ENCODE results near the gene FAIM2.
A peak's percentile ranks its signal among the peaks of the same experiment; 100 is the strongest.

Gene FAIM2

GRCh38 chr12:49903700-49904423 lies at the start of gene FAIM2:
TSS of gene FAIM2 (minus strand) at chr12:49903900. CDS start at chr12:49903792, 108 bp downstream.
- no peak for DNase-seq

GRCh38 chr12:49953151-49953550 lies 49.5 kb upstream of the FAIM2 start:
- DNase-seq = no peak

- no peak for DNase-seq
Measured at GRCh38 chr12:49952391-49953055, 48.8 kb upstream of the FAIM2 start.

- DNase-seq = no peak
Measured at GRCh38 chr12:49951411-49952240, 47.9 kb upstream of the FAIM2 start.

- no peak for DNase-seq
Measured at GRCh38 chr12:49950273-49951251, 46.9 kb upstream of the FAIM2 start, which contains the start of gene AQP2. TSS of gene AQP2 (plus strand) at chr12:49950737. CDS start at chr12:49950831, 94 bp downstream.

GRCh38 chr12:49949866-49950265 lies 46.2 kb upstream of the FAIM2 start:
- no peak for DNase-seq

- no peak for DNase-seq
Measured at GRCh38 chr12:49948866-49949845, 45.5 kb upstream of the FAIM2 start.

GRCh38 chr12:49947593-49948226 lies 44.0 kb upstream of the FAIM2 start:
- no peak for DNase-seq

GRCh38 chr12:49946497-49946896 lies 42.8 kb upstream of the FAIM2 start:
- no peak for DNase-seq

- no peak for DNase-seq
Measured at GRCh38 chr12:49946086-49946485, 42.4 kb upstream of the FAIM2 start.

GRCh38 chr12:49945394-49946080 lies 41.8 kb upstream of the FAIM2 start:
- DNase-seq = peak; percentile 56 to 69

GRCh38 chr12:49944718-49945117 lies 41.0 kb upstream of the FAIM2 start:
- no peak for DNase-seq

GRCh38 chr12:49944046-49944445 lies 40.3 kb upstream of the FAIM2 start:
- DNase-seq = no peak

- no peak for DNase-seq
Measured at GRCh38 chr12:49943625-49943960, 39.9 kb upstream of the FAIM2 start.

GRCh38 chr12:49942921-49943624 lies 39.4 kb upstream of the FAIM2 start:
- no peak for DNase-seq

- no peak for DNase-seq
Measured at GRCh38 chr12:49942512-49942893, 38.8 kb upstream of the FAIM2 start.

GRCh38 chr12:49941556-49942511 lies 38.1 kb upstream of the FAIM2 start:
- no peak for DNase-seq

GRCh38 chr12:49939707-49940106 lies 36.0 kb upstream of the FAIM2 start:
- no peak for DNase-seq
